A673 (cell line): ENCODE results near the gene PDCD6IP.

Experiments
- CTCF ChIP-seq: fragments of 300-800, 200-600 bp; sonication (generic); conservative IDR thresholded peaks from 2 replicates; pipeline ENCODE4 v1.5.1; 2017; ENCODE audit warnings: low read depth, mild to moderate bottlenecking, antibody characterized with exemption, low read length, moderate library complexity, mixed read lengths
- EZH2 ChIP-seq: fragments of 200-600 bp; sonication (generic); IDR thresholded peaks from 2 replicates; pipeline ENCODE4 v1.6.1; 2017; ENCODE audit warnings: borderline replicate concordance, low read depth, mild to moderate bottlenecking, mixed read lengths, antibody characterized with exemption, low read length; ENCODE audit not compliant: poor library complexity, severe bottlenecking

GRCh38 chr3:33881156-33882064, 83.0 kb downstream of the PDCD6IP start:
- TF ChIP-seq CTCF (no peak), EZH2 (no peak)
